22Rv1 (cell line): ENCODE measurements around the gene DCX.

Experiments
- CTCF ChIP-seq: fragments of 450-650 bp; IDR thresholded peaks from 2 replicates; pipeline ENCODE4 v1.5.1; 2017; ENCODE audit warnings: mild to moderate bottlenecking
- ZFX ChIP-seq: fragments of 450-650 bp; IDR thresholded peaks from 2 replicates; pipeline ENCODE4 v1.6.1; 2017; ENCODE audit warnings: antibody characterized with exemption, borderline replicate concordance

DNA sequence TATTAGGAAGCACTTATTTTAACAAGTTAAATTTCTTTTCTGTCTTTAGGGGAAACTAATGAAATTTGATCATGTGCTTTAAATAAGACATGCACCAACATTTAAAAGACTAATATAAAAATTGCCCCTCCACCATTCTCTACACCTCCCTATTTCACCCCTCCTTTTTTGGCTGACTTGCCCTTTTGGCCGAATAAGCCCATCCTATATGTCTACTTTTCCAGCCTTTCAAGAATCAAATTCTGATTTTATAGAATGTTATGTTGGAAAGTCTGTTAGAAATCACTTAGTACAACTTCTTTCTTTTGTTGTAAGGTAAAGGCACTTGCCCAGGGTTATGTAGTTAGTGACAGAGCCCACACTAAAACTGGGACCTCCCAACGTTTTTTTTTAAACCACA lies 143.5 kb downstream of the DCX start:
- TF ChIP-seq CTCF (no peak), ZFX (no peak)
